Nephron (organoid): ENCODE data around the gene MYBPC3.

Source experiments
- H3K27ac Mint-ChIP-seq, 3 experiments: 2 replicates each; pipeline ENCODE4 v1.8.0; 2020; ENCODE audit warnings: mixed read lengths in 3 of 3, mild to moderate bottlenecking in 2 of 3, moderate library complexity in 1 of 3
- H3K27me3 Mint-ChIP-seq: 2 replicates; pipeline ENCODE4 v1.8.0; 2021; ENCODE audit warnings: low read depth, mild to moderate bottlenecking, moderate library complexity, mixed read lengths
- H3K36me3 Mint-ChIP-seq: 2 replicates; pipeline ENCODE4 v1.8.0; 2020; ENCODE audit warnings: low read depth, mixed read lengths
- H3K4me1 Mint-ChIP-seq: 2 replicates; pipeline ENCODE4 v1.8.0; 2020; ENCODE audit warnings: mixed read lengths
- H3K4me3 Mint-ChIP-seq, 3 experiments: 2 replicates each; pipeline ENCODE4 v1.8.0; 2020; ENCODE audit warnings: mild to moderate bottlenecking in 3 of 3, mixed read lengths in 3 of 3, moderate library complexity in 2 of 3
- H3K9me3 Mint-ChIP-seq: 2 replicates; pipeline ENCODE4 v1.8.0; 2020; ENCODE audit warnings: mixed read lengths
- TF ChIP-seq, protein P1 (sequence below), 3 experiments: fragments of 200-600 bp; sonication (generic); IDR thresholded peaks; one replicate each; pipeline ENCODE4 v1.5.0; 2021; ENCODE audit warnings: antibody characterized with exemption in 3 of 3; ENCODE audit not compliant: unreplicated experiment in 3 of 3

MYBPC3 gene

GRCh38 chr11:47388697-47389576 lies 36.4 kb upstream of the MYBPC3 start:
- no peak overlapping the region for H3K27ac Mint-ChIP-seq

GRCh38 chr11:47387944-47388696 lies 35.6 kb upstream of the MYBPC3 start:
- H3K27ac Mint-ChIP-seq = no peak overlapping the region
- H3K4me1 Mint-ChIP-seq = no peaks in the 10 kb centered on the region
- no peak overlapping the region for H3K4me3 Mint-ChIP-seq
- H3K27me3 Mint-ChIP-seq = no peaks in the 10 kb centered on the region
- H3K9me3 Mint-ChIP-seq = no peaks in the 10 kb centered on the region
- TF ChIP-seq, protein P1, sequence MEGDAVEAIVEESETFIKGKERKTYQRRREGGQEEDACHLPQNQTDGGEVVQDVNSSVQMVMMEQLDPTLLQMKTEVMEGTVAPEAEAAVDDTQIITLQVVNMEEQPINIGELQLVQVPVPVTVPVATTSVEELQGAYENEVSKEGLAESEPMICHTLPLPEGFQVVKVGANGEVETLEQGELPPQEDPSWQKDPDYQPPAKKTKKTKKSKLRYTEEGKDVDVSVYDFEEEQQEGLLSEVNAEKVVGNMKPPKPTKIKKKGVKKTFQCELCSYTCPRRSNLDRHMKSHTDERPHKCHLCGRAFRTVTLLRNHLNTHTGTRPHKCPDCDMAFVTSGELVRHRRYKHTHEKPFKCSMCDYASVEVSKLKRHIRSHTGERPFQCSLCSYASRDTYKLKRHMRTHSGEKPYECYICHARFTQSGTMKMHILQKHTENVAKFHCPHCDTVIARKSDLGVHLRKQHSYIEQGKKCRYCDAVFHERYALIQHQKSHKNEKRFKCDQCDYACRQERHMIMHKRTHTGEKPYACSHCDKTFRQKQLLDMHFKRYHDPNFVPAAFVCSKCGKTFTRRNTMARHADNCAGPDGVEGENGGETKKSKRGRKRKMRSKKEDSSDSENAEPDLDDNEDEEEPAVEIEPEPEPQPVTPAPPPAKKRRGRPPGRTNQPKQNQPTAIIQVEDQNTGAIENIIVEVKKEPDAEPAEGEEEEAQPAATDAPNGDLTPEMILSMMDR (IDR thresholded peaks at IDR 0.05; ENCODE audit: unreplicated experiment in 3 of 3) = no peak
- no peaks in the 10 kb centered on the region for H3K36me3 Mint-ChIP-seq

More at GRCh38 chr11:47388697-47389576, 36.4 kb upstream of the MYBPC3 start:
- H3K4me1 Mint-ChIP-seq = peaks cover 6% of the 10 kb centered on the region
- TF ChIP-seq, protein P1 (IDR thresholded peaks at IDR 0.05; ENCODE audit: unreplicated experiment in 3 of 3) = no peak
- no peaks in the 10 kb centered on the region for H3K9me3 Mint-ChIP-seq
- H3K4me3 Mint-ChIP-seq = no peak overlapping the region
- H3K36me3 Mint-ChIP-seq = no peaks in the 10 kb centered on the region
- H3K27me3 Mint-ChIP-seq = no peaks in the 10 kb centered on the region

DNA sequence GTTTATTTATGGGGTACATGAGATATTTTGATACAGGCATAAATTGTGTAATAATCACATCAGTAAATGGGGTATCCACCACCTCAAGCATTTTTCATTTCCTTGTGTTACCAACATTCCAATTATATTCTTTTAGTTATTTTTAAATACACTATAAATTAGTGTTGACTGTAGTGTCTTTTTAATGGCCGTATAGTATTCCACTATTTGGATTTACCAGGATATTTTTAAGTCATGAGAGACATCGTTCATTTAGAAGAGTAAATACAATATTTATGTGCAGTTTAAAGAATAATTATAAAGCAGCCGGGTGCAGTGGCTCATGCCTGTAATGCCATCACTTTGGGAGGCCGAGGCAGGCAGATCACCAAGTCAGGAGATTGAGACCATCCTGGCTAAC lies 32.0 kb upstream of the MYBPC3 start:
- H3K4me3 Mint-ChIP-seq = no peak overlapping the region
- no peak overlapping the region for H3K27ac Mint-ChIP-seq
- no peaks in the 10 kb centered on the region for H3K4me1 Mint-ChIP-seq

GRCh38 chr11:47383071-47383470 lies 30.6 kb upstream of the MYBPC3 start:
- H3K27me3 Mint-ChIP-seq = no peaks in the 10 kb centered on the region
- H3K4me1 Mint-ChIP-seq = no peaks in the 10 kb centered on the region
- no peaks in the 10 kb centered on the region for H3K9me3 Mint-ChIP-seq
- no peak overlapping the region for H3K4me3 Mint-ChIP-seq
- TF ChIP-seq, protein P1 (IDR thresholded peaks at IDR 0.05; ENCODE audit: unreplicated experiment in 3 of 3) = no peak
- H3K36me3 Mint-ChIP-seq = no peaks in the 10 kb centered on the region
- no peak overlapping the region for H3K27ac Mint-ChIP-seq

More for the DNA sequence above, 32.0 kb upstream of the MYBPC3 start:
- no peaks in the 10 kb centered on the region for H3K9me3 Mint-ChIP-seq
- TF ChIP-seq, protein P1 (IDR thresholded peaks at IDR 0.05; ENCODE audit: unreplicated experiment in 3 of 3) = no peak
- H3K27me3 Mint-ChIP-seq = no peaks in the 10 kb centered on the region
- H3K36me3 Mint-ChIP-seq = no peaks in the 10 kb centered on the region

DNA sequence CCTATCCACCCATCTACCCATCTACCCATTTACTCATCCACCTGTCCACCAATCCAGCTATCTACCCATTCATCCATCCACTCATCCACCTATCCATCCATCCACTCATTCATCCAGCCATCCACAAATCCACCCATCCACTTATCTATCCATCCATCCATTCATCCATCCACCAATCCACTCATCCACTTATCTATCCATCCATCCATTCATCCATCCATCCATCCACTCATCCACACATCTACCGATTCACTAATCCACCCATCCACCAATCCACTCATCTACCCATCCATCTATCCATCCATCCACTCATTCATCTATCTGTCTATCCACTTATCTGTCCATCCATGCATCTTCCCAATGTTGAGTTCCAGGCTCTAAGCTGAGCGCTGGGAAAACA lies 27.6 kb upstream of the MYBPC3 start:
- no peaks in the 10 kb centered on the region for H3K27me3 Mint-ChIP-seq
- H3K9me3 Mint-ChIP-seq = no peaks in the 10 kb centered on the region
- H3K36me3 Mint-ChIP-seq = no peaks in the 10 kb centered on the region

More for the DNA sequence above, 27.6 kb upstream of the MYBPC3 start:
- TF ChIP-seq, protein P1 (IDR thresholded peaks at IDR 0.05; ENCODE audit: unreplicated experiment in 3 of 3) = no peak
- H3K27ac Mint-ChIP-seq = no peak overlapping the region
- no peaks in the 10 kb centered on the region for H3K4me1 Mint-ChIP-seq
- no peak overlapping the region for H3K4me3 Mint-ChIP-seq
